Measurements from ENCODE around the gene ZMAT5.

DNA sequence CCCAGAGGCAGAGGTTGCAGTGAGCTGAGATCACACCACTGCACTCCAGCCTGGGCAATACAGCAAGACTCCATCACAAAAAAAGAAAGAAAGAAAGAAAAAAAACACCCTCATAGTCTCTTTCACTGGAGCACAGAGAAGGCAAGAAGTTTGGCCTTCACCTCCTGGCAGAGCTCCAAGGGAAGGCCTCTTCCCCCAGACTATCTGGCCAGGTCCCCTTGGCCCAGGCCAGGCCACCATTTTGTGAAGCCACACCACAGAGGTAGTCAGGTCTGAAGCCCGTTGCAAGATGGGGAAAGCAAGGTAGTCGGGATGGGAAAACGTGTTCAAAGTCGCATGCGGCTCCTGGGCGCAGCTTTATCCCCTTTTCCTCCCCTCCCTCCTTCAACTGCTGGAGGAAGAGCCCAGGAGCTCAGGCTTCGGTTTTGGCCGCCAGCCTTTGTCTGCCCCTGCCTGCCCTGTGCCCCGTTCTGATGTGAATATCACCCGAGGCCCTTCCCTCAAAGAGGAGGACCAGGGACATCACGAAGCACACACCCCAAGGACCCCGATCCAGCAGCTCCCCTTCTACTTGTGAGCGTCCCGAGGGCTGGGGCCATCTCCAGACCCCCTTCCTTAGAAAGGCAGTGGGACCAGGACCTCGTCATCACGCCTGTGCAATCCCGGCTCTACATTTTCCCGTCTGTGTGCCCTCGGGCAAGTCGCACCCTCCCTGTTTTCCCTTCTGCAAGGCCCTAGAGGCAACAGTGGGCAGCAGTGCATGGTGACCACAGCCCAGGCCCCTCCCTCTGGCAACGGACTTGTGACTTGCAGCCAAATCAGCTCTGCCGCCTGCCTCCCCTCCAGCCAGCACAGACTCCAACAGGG lies 29.3 kb downstream of the ZMAT5 start:
- TF ChIP-seq ZFP36 (IDR thresholded peaks at IDR 0.05; ENCODE audit: borderline replicate concordance, low read depth, low read length, partially characterized antibody) (no peak), GLI4 (CRISPR knock-in tag; IDR thresholded peaks at IDR 0.05; ENCODE audit: borderline replicate concordance) (no peak), MYNN (CRISPR knock-in tag; IDR thresholded peaks at IDR 0.05; ENCODE audit: low read depth) (no peak), EP300 (IDR thresholded peaks at IDR 0.05; ENCODE audit: low read depth in 2 of 2, low read length in 2 of 2) (no peak), EP300 (CRISPR knock-in tag; IDR thresholded peaks at IDR 0.05; ENCODE audit: borderline replicate concordance) (no peak), THRA (CRISPR knock-in tag; IDR thresholded peaks at IDR 0.05; ENCODE audit: borderline replicate concordance) (no peak), ZNF274 (CRISPR knock-in tag; IDR thresholded peaks at IDR 0.05) (no peak)
- TF ChIP-seq, protein P1, sequence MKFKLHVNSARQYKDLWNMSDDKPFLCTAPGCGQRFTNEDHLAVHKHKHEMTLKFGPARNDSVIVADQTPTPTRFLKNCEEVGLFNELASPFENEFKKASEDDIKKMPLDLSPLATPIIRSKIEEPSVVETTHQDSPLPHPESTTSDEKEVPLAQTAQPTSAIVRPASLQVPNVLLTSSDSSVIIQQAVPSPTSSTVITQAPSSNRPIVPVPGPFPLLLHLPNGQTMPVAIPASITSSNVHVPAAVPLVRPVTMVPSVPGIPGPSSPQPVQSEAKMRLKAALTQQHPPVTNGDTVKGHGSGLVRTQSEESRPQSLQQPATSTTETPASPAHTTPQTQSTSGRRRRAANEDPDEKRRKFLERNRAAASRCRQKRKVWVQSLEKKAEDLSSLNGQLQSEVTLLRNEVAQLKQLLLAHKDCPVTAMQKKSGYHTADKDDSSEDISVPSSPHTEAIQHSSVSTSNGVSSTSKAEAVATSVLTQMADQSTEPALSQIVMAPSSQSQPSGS (CRISPR knock-in tag; IDR thresholded peaks at IDR 0.05): no peak
- TF ChIP-seq, protein P2, sequence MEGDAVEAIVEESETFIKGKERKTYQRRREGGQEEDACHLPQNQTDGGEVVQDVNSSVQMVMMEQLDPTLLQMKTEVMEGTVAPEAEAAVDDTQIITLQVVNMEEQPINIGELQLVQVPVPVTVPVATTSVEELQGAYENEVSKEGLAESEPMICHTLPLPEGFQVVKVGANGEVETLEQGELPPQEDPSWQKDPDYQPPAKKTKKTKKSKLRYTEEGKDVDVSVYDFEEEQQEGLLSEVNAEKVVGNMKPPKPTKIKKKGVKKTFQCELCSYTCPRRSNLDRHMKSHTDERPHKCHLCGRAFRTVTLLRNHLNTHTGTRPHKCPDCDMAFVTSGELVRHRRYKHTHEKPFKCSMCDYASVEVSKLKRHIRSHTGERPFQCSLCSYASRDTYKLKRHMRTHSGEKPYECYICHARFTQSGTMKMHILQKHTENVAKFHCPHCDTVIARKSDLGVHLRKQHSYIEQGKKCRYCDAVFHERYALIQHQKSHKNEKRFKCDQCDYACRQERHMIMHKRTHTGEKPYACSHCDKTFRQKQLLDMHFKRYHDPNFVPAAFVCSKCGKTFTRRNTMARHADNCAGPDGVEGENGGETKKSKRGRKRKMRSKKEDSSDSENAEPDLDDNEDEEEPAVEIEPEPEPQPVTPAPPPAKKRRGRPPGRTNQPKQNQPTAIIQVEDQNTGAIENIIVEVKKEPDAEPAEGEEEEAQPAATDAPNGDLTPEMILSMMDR (CRISPR knock-in tag; IDR thresholded peaks at IDR 0.05): no peak
